Smooth muscle cell (in vitro differentiated cells): ENCODE results near the gene LPP. TPM values are rescaled to one million over a fixed set of nuclear protein-coding genes. Genes with fewer than 3 reads are reported as not detected.
"Not testable (repeated sequence)": the region's sequence is repeated elsewhere in the genome, so short reads cannot be mapped to it uniquely, and the experiment has no call there.

Experiments
- DNase-seq: peaks from one replicate; lab custom pipeline; 2025; ENCODE audit not compliant: unreplicated experiment; lab: John Stamatoyannopoulos, UW
- H2AFZ ChIP-seq: fragments of 200-600 bp; sonication (generic); 2 replicates; pipeline ENCODE4 v1.6.0; 2016; ENCODE audit warnings: antibody characterized with exemption, low read depth, mild to moderate bottlenecking
- H3F3A ChIP-seq: fragments of 200-600 bp; sonication (generic); 2 replicates; pipeline ENCODE4 v1.6.0; 2017; ENCODE audit warnings: antibody characterized with exemption, low read depth
- H3K27ac ChIP-seq: fragments of 200-600 bp; sonication (generic); 2 replicates; pipeline ENCODE4 v1.5.1; 2016; ENCODE audit warnings: low read depth, mild to moderate bottlenecking
- H3K27me3 ChIP-seq: fragments of 200-600 bp; sonication (generic); 2 replicates; pipeline ENCODE4 v1.6.1; 2016; ENCODE audit warnings: low read depth, mild to moderate bottlenecking
- H3K36me3 ChIP-seq: fragments of 200-600 bp; sonication (generic); 2 replicates; pipeline ENCODE4 v1.5.1; 2016; ENCODE audit warnings: low read depth
- H3K4me1 ChIP-seq: fragments of 200-600 bp; sonication (generic); 2 replicates; pipeline ENCODE4 v1.5.1; 2016; ENCODE audit warnings: low read depth
- H3K4me2 ChIP-seq: fragments of 200-600 bp; sonication (generic); 2 replicates; pipeline ENCODE4 v1.6.0; 2016; ENCODE audit warnings: mild to moderate bottlenecking
- H3K4me3 ChIP-seq: fragments of 200-600 bp; sonication (generic); 2 replicates; pipeline ENCODE4 v1.5.1; 2016; ENCODE audit warnings: mild to moderate bottlenecking
- H3K79me2 ChIP-seq: fragments of 200-600 bp; sonication (generic); 2 replicates; pipeline ENCODE4 v1.6.0; 2016; ENCODE audit warnings: low read depth, mild to moderate bottlenecking
- H3K9ac ChIP-seq: fragments of 200-600 bp; sonication (generic); 2 replicates; pipeline ENCODE4 v1.6.0; 2016; ENCODE audit warnings: low read depth
- H3K9me3 ChIP-seq: fragments of 200-600 bp; sonication (generic); replicated peaks from 2 replicates; pipeline ENCODE4 v1.5.1; 2016; ENCODE audit warnings: low read depth
- H4K20me1 ChIP-seq: fragments of 200-600 bp; sonication (generic); 2 replicates; pipeline ENCODE4 v1.6.0; 2016; ENCODE audit warnings: low read depth
- CTCF ChIP-seq: fragments of 200-600 bp; sonication (generic); IDR thresholded peaks from 2 replicates; pipeline ENCODE4 v1.5.1; 2017; ENCODE audit warnings: borderline replicate concordance, mild to moderate bottlenecking, antibody characterized with exemption; ENCODE audit not compliant: insufficient read depth, poor library complexity, severe bottlenecking
- WGBS: methylation state at CpG from one replicate; pipeline ENCODE4 v1.1.7; 2016; ENCODE audit warnings: low lambda C conversion rate; 5-methylcytosine and 5-hydroxymethylcytosine counted together
- polyA plus RNA-seq: library from polyadenylated mRNA; unstranded; fragments of >200 nt; fragmentation: Nextera tagmentation; extraction: Ambion mirVana; gene quantifications from 2 replicates; pipeline ENCODE4 v1.2.1, GENCODE V29; 2016
- total RNA-seq: library from RNA; depleted of rRNA; stranded (reverse); fragments of >200 nt; gene quantifications from 2 replicates; pipeline ENCODE4 v1.2.3, GENCODE V29; 2014

The LPP gene
- total and polyA plus RNA-seq, 2 experiments from 2014 or later, result 42.3 to 128 TPM

DNA sequence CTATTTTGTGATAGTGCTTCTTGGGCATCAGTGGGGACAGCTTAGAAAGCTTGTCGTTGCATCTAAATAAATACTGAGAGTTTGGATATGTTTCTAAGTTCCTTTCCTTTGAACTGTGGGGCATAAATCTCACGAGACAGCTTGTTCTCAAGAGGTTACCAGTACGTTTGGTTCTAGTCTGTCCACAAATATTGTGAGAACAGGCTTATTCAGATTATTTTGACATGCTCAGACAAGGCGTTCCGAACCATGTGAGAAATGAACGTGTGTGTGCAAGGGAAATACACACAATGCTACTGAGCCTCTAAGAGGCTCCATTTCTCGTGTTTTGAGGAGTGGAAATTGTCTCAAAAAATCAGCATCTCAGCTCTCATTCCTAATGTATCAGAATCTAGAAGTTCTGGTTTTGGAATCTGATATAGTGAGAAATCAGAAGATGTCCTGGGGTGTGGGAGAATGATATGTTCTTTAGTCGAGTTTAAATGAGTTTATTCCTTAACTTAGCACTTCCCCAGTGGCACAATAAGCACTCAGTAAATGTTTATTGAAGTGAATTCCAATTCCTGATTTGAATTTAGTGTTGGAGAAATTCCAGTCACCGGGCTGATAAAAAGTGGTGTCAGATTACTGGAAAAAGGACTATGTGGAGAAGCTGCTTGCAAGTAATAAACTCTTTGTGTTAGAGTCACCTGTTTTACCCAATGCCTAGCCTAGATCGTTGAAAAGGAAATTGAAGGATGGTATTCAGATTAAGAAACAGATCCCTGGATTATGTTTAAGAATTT is 481.5 kb downstream of the LPP start:
- H3K4me2 ChIP-seq, result no peak overlapping the region
- no peak overlapping the region for H3K27ac ChIP-seq
- H3K27me3 ChIP-seq, result no peaks in the 10 kb centered on the region
- peaks cover 10% of the 10 kb centered on the region for H3K79me2 ChIP-seq
- no peak overlapping the region for H3K9ac ChIP-seq
- no peaks in the 10 kb centered on the region for H3F3A ChIP-seq
- 71% methylated on average over 10 of the region's 10 CpGs for WGBS
- no peak for TF ChIP-seq CTCF
- H3K36me3 ChIP-seq, result no peaks in the 10 kb centered on the region
- H4K20me1 ChIP-seq, result no peaks in the 10 kb centered on the region
- no peaks in the 10 kb centered on the region for H3K4me1 ChIP-seq
- H3K4me3 ChIP-seq, result no peak overlapping the region
- no peaks in the 10 kb centered on the region for H3K9me3 ChIP-seq
- H2AFZ ChIP-seq, result no peak overlapping the region
- DNase-seq, result no peak

DNA sequence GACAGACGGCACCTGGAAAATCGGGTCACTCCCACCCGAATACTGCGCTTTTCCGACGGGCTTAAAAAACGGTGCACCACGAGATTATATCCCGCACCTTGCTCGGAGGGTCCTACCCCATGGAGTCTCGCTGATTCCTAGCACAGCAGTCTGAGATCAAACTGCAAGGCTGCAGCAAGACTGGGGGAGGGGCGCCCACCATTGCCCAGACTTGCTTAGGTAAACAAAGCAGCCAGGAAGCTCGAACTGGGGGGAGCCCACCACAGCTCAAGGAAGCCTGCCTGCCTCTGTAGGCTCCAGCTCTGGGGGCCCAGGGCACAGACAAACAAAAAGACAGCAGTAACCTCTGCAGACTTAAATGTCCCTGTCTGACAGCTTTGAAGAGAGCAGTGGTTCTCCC is 482.3 kb downstream of the LPP start:
- H3K4me3 ChIP-seq, H3K27ac ChIP-seq, H3K4me2 ChIP-seq, H3K27me3 ChIP-seq, H3F3A ChIP-seq, H3K9ac ChIP-seq, H3K36me3 ChIP-seq, H4K20me1 ChIP-seq, H3K4me1 ChIP-seq, DNase-seq, H2AFZ ChIP-seq, H3K9me3 ChIP-seq: not testable (repeated sequence)
- peaks cover 10% of the 10 kb centered on the region for H3K79me2 ChIP-seq
- 89% methylated on average over 13 of the region's 13 CpGs for WGBS

GRCh38 chr3:188641076-188641475 is 487.1 kb downstream of the LPP start:
- Histone ChIP-seq H3K9ac (no peak overlapping the region), H4K20me1 (peaks cover 17% of the 10 kb centered on the region), H3K4me1 (no peaks in the 10 kb centered on the region), H3F3A (peaks cover 3% of the 10 kb centered on the region), H3K79me2 (peaks cover 8% of the 10 kb centered on the region), H2AFZ (no peak overlapping the region), H3K4me2 (no peak overlapping the region), H3K36me3 (no peaks in the 10 kb centered on the region), H3K9me3 (no peaks in the 10 kb centered on the region), H3K27ac (no peak overlapping the region), H3K27me3 (no peaks in the 10 kb centered on the region), H3K4me3 (no peak overlapping the region)
- no peak for DNase-seq
- TF ChIP-seq CTCF, result no peak
- WGBS, result 93% methylated on average over 3 of the region's 3 CpGs

DNA sequence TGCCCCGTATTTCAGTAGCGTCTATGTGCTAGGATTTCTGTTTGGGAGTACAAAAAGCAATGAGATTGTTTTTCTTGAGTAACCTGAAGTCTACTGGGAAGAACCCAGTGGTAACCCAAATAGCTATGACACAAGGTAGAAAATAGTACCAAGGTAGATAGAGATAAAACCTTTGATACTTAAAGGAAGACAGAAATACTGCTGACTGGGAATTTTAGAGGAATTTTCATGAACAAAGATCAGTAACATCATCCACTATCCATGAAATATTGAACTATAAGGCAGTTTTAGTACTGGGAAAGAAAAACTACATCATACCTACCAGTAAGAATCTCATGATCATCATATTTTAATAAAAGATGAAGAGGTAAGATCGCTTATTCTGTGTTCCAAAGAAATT is 489.8 kb downstream of the LPP start:
- Histone ChIP-seq H3K4me1 (no peaks in the 10 kb centered on the region), H2AFZ (no peak overlapping the region), H3K27ac (no peak overlapping the region), H3F3A (peaks cover 3% of the 10 kb centered on the region), H3K79me2 (peaks cover 11% of the 10 kb centered on the region), H3K9ac (no peak overlapping the region), H3K4me2 (no peak overlapping the region), H3K36me3 (no peaks in the 10 kb centered on the region), H3K4me3 (no peak overlapping the region), H3K27me3 (no peaks in the 10 kb centered on the region), H3K9me3 (no peaks in the 10 kb centered on the region), H4K20me1 (peaks cover 36% of the 10 kb centered on the region)
- 97% methylated on average over 3 of the region's 3 CpGs for WGBS
- no peak for DNase-seq
- no peak for TF ChIP-seq CTCF
